HG03571 (cell line): Measurements from ENCODE around the gene TRERF1.
"Not testable (repeated sequence)": the region's sequence is repeated elsewhere in the genome, so short reads cannot be mapped to it uniquely, and the experiment has no call there.

Source experiments
- ATAC-seq: cut with Tn5 transposase; IDR thresholded peaks from one replicate; pipeline ENCODE4 v1.9.1; 2021; ENCODE audit not compliant: unreplicated experiment

TRERF1 gene

GRCh38 chr6:42339991-42340401, 111.7 kb downstream of the TRERF1 start:
- no peak for ATAC-seq

GRCh38 chr6:42338744-42339222, 112.9 kb downstream of the TRERF1 start:
- ATAC-seq = no peak

GRCh38 chr6:42337985-42338743, 113.6 kb downstream of the TRERF1 start:
- no peak for ATAC-seq

- no peak for ATAC-seq
Measured at GRCh38 chr6:42336431-42336830, 115.3 kb downstream of the TRERF1 start.

GRCh38 chr6:42335896-42336295, 115.8 kb downstream of the TRERF1 start:
- no peak for ATAC-seq

- ATAC-seq = no peak
Measured at GRCh38 chr6:42334870-42335269, 116.9 kb downstream of the TRERF1 start.

GRCh38 chr6:42333612-42334011, 118.1 kb downstream of the TRERF1 start:
- no peak for ATAC-seq

- no peak for ATAC-seq
Measured at GRCh38 chr6:42332916-42333315, 118.8 kb downstream of the TRERF1 start.

- ATAC-seq = no peak
Measured at GRCh38 chr6:42331019-42331418, 120.7 kb downstream of the TRERF1 start.

GRCh38 chr6:42326248-42326647, 125.5 kb downstream of the TRERF1 start:
- ATAC-seq = no peak

GRCh38 chr6:42324656-42325324, 126.9 kb downstream of the TRERF1 start:
- not testable (repeated sequence) for ATAC-seq

- ATAC-seq = no peak
Measured at GRCh38 chr6:42322676-42323075, 129.1 kb downstream of the TRERF1 start.

GRCh38 chr6:42321976-42322375, 129.8 kb downstream of the TRERF1 start:
- no peak for ATAC-seq

GRCh38 chr6:42320762-42321161, 131.0 kb downstream of the TRERF1 start:
- no peak for ATAC-seq

GRCh38 chr6:42318480-42318879, 133.2 kb downstream of the TRERF1 start:
- no peak for ATAC-seq

- ATAC-seq = no peak
Measured at GRCh38 chr6:42316981-42317380, 134.7 kb downstream of the TRERF1 start.

- ATAC-seq = no peak
Measured at GRCh38 chr6:42315991-42316970, 135.4 kb downstream of the TRERF1 start.

- ATAC-seq = no peak
Measured at GRCh38 chr6:42315259-42315990, 136.3 kb downstream of the TRERF1 start.

GRCh38 chr6:42314571-42315258, 137.0 kb downstream of the TRERF1 start:
- no peak for ATAC-seq
